Trophoblast cell (in vitro differentiated cells and primary cell): ENCODE results near the gene C17orf67.

Experiments
- DNase-seq, 2 donors: peaks; one replicate each; pipeline ENCODE4 v3.0.0-alpha.2; 2016
- H2AFZ ChIP-seq: 2 replicates; pipeline ENCODE4 v1.6.1; 2013; ENCODE audit warnings: low read length, moderate library complexity, mild to moderate bottlenecking; ENCODE audit not compliant: insufficient read depth, poor library complexity
- H2AK5ac ChIP-seq: 2 replicates; pipeline ENCODE4 v1.6.1; 2013; ENCODE audit warnings: mild to moderate bottlenecking, low read length
- H2BK120ac ChIP-seq: 2 replicates; pipeline ENCODE4 v1.6.1; 2013; ENCODE audit warnings: low read length, mild to moderate bottlenecking, moderate library complexity; ENCODE audit not compliant: insufficient read depth, poor library complexity
- H2BK12ac ChIP-seq: 2 replicates; pipeline ENCODE4 v1.6.1; 2013; ENCODE audit warnings: mild to moderate bottlenecking, low read length, moderate library complexity
- H2BK5ac ChIP-seq: 2 replicates; pipeline ENCODE4 v1.6.1; 2013; ENCODE audit warnings: low read length, low read depth, moderate library complexity, mild to moderate bottlenecking; ENCODE audit not compliant: poor library complexity
- H3K14ac ChIP-seq: 2 replicates; pipeline ENCODE4 v1.6.1; 2013; ENCODE audit warnings: mild to moderate bottlenecking, low read length
- H3K18ac ChIP-seq: 2 replicates; pipeline ENCODE4 v1.6.1; 2013; ENCODE audit warnings: mild to moderate bottlenecking, low read length
- H3K23ac ChIP-seq: 2 replicates; pipeline ENCODE4 v1.6.1; 2013; ENCODE audit warnings: low read length
- H3K27ac ChIP-seq: 2 replicates; pipeline ENCODE4 v1.5.1; 2013; ENCODE audit warnings: low read depth, mild to moderate bottlenecking, inconsistent platforms, low read length, moderate library complexity
- H3K27me3 ChIP-seq: 2 replicates; pipeline ENCODE4 v1.6.1; 2013; ENCODE audit warnings: inconsistent platforms, mild to moderate bottlenecking, low read length, moderate library complexity; ENCODE audit not compliant: insufficient read depth
- H3K36me3 ChIP-seq, 2 experiments: 1 replicate in 1 of 2; 2 replicates in 1 of 2; pipeline ENCODE4 v1.6.1; 2013; ENCODE audit warnings: low read length in 2 of 2, mild to moderate bottlenecking in 2 of 2, moderate library complexity in 1 of 2; ENCODE audit not compliant: insufficient read depth in 2 of 2, control insufficient read depth in 1 of 2
- H3K4ac ChIP-seq: 2 replicates; pipeline ENCODE4 v1.6.1; 2013; ENCODE audit warnings: low read depth, mild to moderate bottlenecking, low read length, moderate library complexity
- H3K4me1 ChIP-seq, 2 experiments: 1 replicate in 1 of 2; 2 replicates in 1 of 2; pipeline ENCODE4 v1.6.1; 2013; ENCODE audit warnings: low read length in 2 of 2, mild to moderate bottlenecking in 2 of 2, moderate library complexity in 1 of 2; ENCODE audit not compliant: insufficient read depth in 2 of 2, control insufficient read depth in 1 of 2
- H3K4me2 ChIP-seq: 2 replicates; pipeline ENCODE4 v1.6.1; 2013; ENCODE audit warnings: inconsistent platforms, mild to moderate bottlenecking, low read length, moderate library complexity
- H3K4me3 ChIP-seq: 2 replicates; pipeline ENCODE4 v1.5.1; 2013; ENCODE audit warnings: mild to moderate bottlenecking, low read depth, low read length, inconsistent platforms
- H3K79me1 ChIP-seq: one replicate; pipeline ENCODE4 v1.6.1; 2013; ENCODE audit warnings: low read length
- H3K79me2 ChIP-seq: 2 replicates; pipeline ENCODE4 v1.6.1; 2013; ENCODE audit warnings: low read length, mild to moderate bottlenecking; ENCODE audit not compliant: control insufficient read depth, insufficient read depth, poor library complexity
- H3K9ac ChIP-seq: 2 replicates; pipeline ENCODE4 v1.6.1; 2013; ENCODE audit warnings: mild to moderate bottlenecking, low read length
- H3K9me3 ChIP-seq: 2 replicates; pipeline ENCODE4 v1.6.1; 2013; ENCODE audit warnings: low read depth, mild to moderate bottlenecking, control low read depth, inconsistent platforms, low read length; ENCODE audit not compliant: insufficient read depth
- H4K12ac ChIP-seq: 2 replicates; pipeline ENCODE4 v1.6.1; 2013; ENCODE audit warnings: low read depth, mild to moderate bottlenecking, low read length, moderate library complexity
- H4K8ac ChIP-seq: 2 replicates; pipeline ENCODE4 v1.6.1; 2013; ENCODE audit warnings: low read depth, mild to moderate bottlenecking, low read length, moderate library complexity
- H4K91ac ChIP-seq: one replicate; pipeline ENCODE4 v1.6.1; 2013; ENCODE audit warnings: low read depth, mild to moderate bottlenecking, low read length, moderate library complexity
- WGBS: extraction: QIAGEN DNeasy Blood & Tissue Kit; methylation state at CpG from one replicate; pipeline ENCODE4 v1.1.7; 2013; ENCODE audit warnings: missing lambda C conversion rate; ENCODE audit not compliant: insufficient read length, insufficient coverage; ENCODE audit errors: extremely low coverage; 5-methylcytosine and 5-hydroxymethylcytosine counted together

C17orf67 gene

GRCh38 chr17:56804454-56804853 lies 29.3 kb downstream of the C17orf67 start:
- Histone ChIP-seq H3K4me1 (no peaks in the 10 kb centered on the region), H3K4ac (no peak overlapping the region), H3K36me3 (no peaks in the 10 kb centered on the region), H2BK120ac (no peak overlapping the region), H4K91ac (no peak overlapping the region), H2AFZ (no peak overlapping the region), H3K18ac (no peak overlapping the region), H3K9me3 (no peaks in the 10 kb centered on the region), H3K9ac (no peak overlapping the region), H3K4me2 (no peak overlapping the region), H2AK5ac (no peak overlapping the region), H3K23ac (no peak overlapping the region), H4K12ac (no peak overlapping the region), H4K8ac (no peak overlapping the region), H3K27ac (no peak overlapping the region), H2BK12ac (no peak overlapping the region), H3K79me2 (no peaks in the 10 kb centered on the region), H3K79me1 (no peaks in the 10 kb centered on the region), H3K27me3 (no peaks in the 10 kb centered on the region), H3K4me3 (no peak overlapping the region), H3K14ac (no peak overlapping the region), H2BK5ac (no peak overlapping the region)
- no peak for DNase-seq
- no CpG with 5 or more reads among the region's 3 CpGs for WGBS

DNA sequence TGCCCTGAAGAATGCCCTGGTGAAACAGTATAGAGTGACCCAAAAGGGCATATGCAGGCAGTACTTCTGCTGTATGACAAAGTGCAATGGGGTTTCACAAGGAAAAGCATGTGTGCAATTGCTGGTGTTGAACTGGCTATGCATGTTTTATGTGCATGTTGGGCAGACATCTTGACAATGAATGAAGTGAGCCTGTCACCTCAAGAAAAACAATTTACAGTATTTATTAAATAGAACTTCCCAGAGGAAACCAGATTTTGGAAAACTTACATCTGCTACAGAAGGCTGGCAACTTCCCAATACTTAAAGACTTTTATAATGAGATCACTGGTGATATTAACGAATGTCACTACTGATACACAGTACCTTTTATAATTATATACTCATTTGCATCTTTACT lies 30.6 kb downstream of the C17orf67 start:
- H2BK120ac ChIP-seq = no peak overlapping the region
- H2AK5ac ChIP-seq = no peak overlapping the region
- H2BK5ac ChIP-seq = no peak overlapping the region
- no peak overlapping the region for H3K4me3 ChIP-seq
- no peak overlapping the region for H2BK12ac ChIP-seq
- WGBS = no CpG with 5 or more reads among the region's 1 CpG
- no peak overlapping the region for H3K14ac ChIP-seq
- no peaks in the 10 kb centered on the region for H3K36me3 ChIP-seq
- no peak overlapping the region for H2AFZ ChIP-seq
- no peak overlapping the region for H3K4ac ChIP-seq
- H3K27ac ChIP-seq = no peak overlapping the region
- H4K91ac ChIP-seq = no peak overlapping the region
- no peak overlapping the region for H4K8ac ChIP-seq
- H3K4me1 ChIP-seq = no peaks in the 10 kb centered on the region
- no peak overlapping the region for H3K4me2 ChIP-seq
- no peak for DNase-seq
- H3K9me3 ChIP-seq = no peaks in the 10 kb centered on the region
- no peak overlapping the region for H3K18ac ChIP-seq
- H3K9ac ChIP-seq = no peak overlapping the region
- no peak overlapping the region for H4K12ac ChIP-seq
- H3K23ac ChIP-seq = no peak overlapping the region
- no peaks in the 10 kb centered on the region for H3K79me2 ChIP-seq
- H3K79me1 ChIP-seq = no peaks in the 10 kb centered on the region
- H3K27me3 ChIP-seq = no peaks in the 10 kb centered on the region

- Histone ChIP-seq H3K27me3 (no peaks in the 10 kb centered on the region), H2AFZ (no peak overlapping the region), H2AK5ac (no peak overlapping the region), H3K4ac (no peak overlapping the region), H3K9ac (no peak overlapping the region), H3K27ac (no peak overlapping the region), H3K4me2 (peak overlapping the region; percentile 17), H3K79me1 (no peaks in the 10 kb centered on the region), H3K79me2 (no peaks in the 10 kb centered on the region), H2BK5ac (no peak overlapping the region), H4K91ac (no peak overlapping the region), H3K36me3 (no peaks in the 10 kb centered on the region), H3K18ac (no peak overlapping the region), H3K4me3 (no peak overlapping the region), H3K9me3 (no peaks in the 10 kb centered on the region), H2BK120ac (no peak overlapping the region), H3K14ac (no peak overlapping the region), H3K4me1 (no peaks in the 10 kb centered on the region), H2BK12ac (no peak overlapping the region), H4K8ac (no peak overlapping the region), H3K23ac (no peak overlapping the region), H4K12ac (no peak overlapping the region)
- DNase-seq = no peak
- no CpG with 5 or more reads among the region's 4 CpGs for WGBS
Observed at GRCh38 chr17:56801459-56802178, 32.1 kb downstream of the C17orf67 start.

- no peak for DNase-seq
Observed at GRCh38 chr17:56798916-56799315, 34.8 kb downstream of the C17orf67 start.

More at GRCh38 chr17:56798916-56799315, 34.8 kb downstream of the C17orf67 start:
- no peak overlapping the region for H2AK5ac ChIP-seq
- no peak overlapping the region for H3K4me3 ChIP-seq
- H4K91ac ChIP-seq = no peak overlapping the region
- H3K18ac ChIP-seq = no peak overlapping the region
- H3K4ac ChIP-seq = no peak overlapping the region
- no peaks in the 10 kb centered on the region for H3K27me3 ChIP-seq
- H3K79me1 ChIP-seq = no peaks in the 10 kb centered on the region
- no CpG with 5 or more reads among the region's 4 CpGs for WGBS
- H3K9me3 ChIP-seq = no peaks in the 10 kb centered on the region
- H3K79me2 ChIP-seq = no peaks in the 10 kb centered on the region
- H4K12ac ChIP-seq = no peak overlapping the region
- H3K36me3 ChIP-seq = no peaks in the 10 kb centered on the region
- H3K9ac ChIP-seq = no peak overlapping the region
- H2BK120ac ChIP-seq = no peak overlapping the region
- no peak overlapping the region for H2BK12ac ChIP-seq
- H3K27ac ChIP-seq = no peak overlapping the region
- H3K14ac ChIP-seq = no peak overlapping the region
- no peak overlapping the region for H3K23ac ChIP-seq
- H2BK5ac ChIP-seq = no peak overlapping the region
- H2AFZ ChIP-seq = no peak overlapping the region
- H3K4me1 ChIP-seq = no peaks in the 10 kb centered on the region
- H3K4me2 ChIP-seq = no peak overlapping the region
- H4K8ac ChIP-seq = no peak overlapping the region
